ENCODE results near the gene GRM2.
A peak's percentile ranks its signal among the peaks of the same experiment; 100 is the strongest.

Gene GRM2

GRCh38 chr3:51680663-51681230 lies 26.1 kb upstream of the GRM2 start:
- DNase-seq = no peak

DNA sequence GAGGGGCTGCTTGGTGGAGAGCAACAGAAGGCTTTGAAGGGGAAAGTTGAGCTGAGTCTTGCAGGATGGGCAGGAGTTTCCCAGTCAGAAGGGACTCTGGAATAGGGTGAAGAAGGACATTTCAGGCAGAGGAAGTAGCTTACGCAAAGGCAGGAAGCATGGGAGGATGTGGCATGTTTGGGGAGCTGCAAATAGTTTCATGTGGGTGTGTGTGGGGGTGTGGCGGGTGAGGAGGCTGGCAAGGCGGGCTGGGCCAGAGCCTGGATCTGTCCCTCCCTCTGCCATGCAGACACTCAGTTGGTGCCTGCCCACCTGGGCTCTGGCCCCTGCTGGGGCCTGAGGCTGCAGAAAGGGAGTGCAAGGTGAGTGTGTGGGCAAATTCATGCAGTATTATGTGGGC lies 25.4 kb upstream of the GRM2 start:
- peak; percentile 17 for DNase-seq

DNA sequence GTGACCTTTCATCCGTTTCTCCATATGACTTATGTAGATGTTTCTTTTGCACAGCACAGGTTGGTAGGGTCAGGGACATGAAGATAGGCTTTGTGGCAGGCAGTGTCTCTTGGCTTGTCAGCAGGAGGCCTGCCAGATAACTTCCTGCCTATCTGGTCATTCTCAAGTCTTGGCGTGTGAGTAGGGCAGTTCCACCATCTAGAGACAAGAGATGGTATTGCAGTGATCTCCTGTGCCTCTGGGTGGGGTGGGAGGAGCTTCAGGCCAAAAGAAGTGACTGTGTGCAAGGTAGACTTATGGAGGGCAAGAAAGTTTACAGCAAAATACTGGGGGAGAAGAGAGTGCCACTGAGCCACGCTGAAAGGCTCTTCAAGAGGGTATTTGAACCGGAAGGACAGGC lies 24.8 kb upstream of the GRM2 start:
- DNase-seq = peak; percentile 86

DNA sequence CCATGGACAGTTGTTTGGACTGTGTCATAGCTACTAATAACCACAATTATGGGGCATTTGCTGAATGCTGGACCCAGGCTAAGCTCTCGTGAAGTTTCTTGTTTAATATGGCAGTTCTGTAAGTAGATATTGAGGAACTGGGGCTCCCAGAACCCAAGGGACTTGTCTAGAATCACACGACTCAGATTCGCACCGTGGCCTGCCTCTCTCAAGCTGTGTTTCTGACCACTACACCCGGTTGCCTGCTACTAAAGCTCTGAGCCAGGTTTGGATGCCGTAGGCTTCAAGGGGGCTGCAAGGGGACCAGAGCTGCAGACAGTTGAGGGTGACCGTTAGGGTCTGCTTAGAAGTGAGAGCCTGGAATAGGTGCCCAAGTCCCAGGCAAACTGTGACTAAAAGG lies 24.3 kb upstream of the GRM2 start:
- no peak for DNase-seq

DNA sequence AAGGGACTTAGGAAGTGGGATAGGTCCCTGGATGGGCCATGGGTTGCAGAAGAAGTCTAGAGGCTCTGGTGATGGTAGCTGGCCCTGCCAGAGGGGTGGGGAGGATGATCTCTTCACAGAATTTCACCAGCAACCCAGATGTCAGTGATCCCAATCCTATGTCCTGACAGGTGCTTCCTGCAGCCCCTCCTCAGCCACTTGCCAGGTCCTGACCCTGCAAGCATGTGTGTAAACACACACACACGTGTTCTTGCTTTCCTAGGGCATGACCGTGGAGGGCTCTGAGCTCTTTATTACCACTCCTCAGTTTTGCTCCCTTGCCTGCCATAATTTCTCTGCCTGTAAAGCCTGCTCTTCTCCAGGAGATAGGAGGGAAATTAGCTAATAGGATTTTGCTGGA lies 23.3 kb upstream of the GRM2 start:
- DNase-seq = no peak

DNA sequence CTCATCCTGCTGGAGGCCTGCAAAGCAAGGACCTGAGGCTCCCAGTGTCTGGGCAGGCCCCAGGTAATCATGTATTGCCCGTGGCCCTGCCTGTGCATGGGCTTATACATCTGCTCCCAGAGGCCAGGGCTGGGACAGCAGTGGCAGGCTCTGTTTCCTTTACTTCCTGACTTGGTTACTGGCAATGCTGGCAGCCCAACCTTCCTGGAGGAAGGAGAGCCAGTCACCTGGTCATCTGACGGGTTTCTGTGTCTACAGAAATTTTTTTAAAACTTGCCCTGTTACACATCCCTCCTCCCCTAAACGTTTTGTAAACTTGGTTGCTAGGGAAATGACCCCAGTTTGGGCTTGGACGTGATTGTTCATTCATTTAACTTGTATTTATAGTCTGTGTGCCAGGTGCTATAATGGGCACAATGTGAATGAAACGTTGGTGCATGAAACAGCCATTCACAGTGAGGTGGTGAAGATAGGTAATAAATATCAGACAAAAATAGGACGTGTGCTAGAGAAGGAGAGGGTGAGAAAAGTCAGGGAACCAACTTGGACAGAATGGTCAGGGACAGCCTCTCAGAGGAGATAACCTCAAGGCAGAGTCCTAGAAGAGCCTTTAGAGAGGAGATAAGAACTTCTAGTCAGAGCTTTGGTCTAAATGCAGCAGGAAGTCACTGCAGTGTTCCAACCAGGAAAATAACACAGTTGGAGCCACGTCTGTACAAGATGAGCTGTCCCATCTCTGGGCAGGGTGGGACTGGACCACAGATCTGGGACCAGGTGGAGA lies 21.7 kb upstream of the GRM2 start:
- DNase-seq = no peak

DNA sequence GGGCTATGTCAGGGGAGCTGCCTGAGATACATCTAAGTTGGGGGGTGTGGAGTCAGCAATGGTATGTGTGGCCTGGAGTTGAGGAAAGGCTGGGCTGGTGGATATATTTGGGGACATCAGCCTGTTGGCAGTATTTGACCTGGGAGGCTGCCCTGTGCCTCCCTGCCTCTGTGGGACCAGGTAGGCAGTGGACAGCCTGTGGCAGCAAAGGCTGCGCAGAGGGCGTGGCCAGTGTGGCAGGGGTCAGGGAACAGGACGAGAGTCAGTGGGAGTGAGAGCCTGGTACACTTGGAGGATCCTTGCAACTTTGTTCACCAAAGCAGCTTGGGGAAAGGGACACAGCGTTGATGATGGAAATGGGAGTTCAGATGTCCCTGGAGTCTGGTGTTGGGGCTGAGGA lies 20.8 kb upstream of the GRM2 start:
- DNase-seq = no peak

- no peak for DNase-seq
Measured at GRCh38 chr3:51686512-51687215, 20.2 kb upstream of the GRM2 start.

DNA sequence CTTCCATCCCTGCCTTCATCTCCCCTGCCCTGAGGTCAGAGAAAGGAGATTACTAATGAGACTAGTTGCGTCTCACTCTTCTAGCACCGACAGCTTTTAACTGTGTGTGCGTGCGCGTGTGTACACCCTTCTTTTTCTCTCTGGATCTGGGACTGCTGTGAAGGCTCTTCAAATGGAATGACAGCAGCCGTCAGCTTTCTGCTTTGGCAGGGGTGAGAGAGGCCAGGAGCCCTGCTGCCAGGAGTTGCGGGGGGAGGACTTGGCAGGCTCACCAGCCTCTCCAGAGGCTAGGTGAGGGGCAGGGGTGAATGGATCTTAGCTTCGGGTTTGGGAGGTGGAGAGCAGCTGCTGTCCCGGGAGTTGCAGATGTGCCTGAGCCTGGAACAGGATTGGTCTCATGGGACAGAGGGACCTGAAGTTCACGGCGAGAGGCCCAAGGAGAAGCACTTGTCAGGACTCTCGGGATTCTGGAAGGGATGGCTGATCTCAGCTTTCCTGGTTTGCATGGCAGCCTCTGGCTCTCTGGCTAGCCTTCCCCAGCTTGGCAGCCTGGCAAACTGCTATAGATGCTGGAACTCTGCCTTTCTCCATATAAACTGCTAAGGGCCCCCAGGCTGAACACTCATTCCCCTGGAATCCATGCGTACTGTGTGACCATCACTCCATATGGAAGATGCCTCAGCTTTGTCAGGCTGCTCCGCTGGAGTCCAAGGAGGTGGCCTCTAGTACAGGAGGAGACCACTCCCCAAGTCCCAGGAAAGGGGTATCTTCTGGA lies 19.2 kb upstream of the GRM2 start:
- DNase-seq = no peak

- no peak for DNase-seq
Measured at GRCh38 chr3:51688206-51688600, 18.7 kb upstream of the GRM2 start.

DNA sequence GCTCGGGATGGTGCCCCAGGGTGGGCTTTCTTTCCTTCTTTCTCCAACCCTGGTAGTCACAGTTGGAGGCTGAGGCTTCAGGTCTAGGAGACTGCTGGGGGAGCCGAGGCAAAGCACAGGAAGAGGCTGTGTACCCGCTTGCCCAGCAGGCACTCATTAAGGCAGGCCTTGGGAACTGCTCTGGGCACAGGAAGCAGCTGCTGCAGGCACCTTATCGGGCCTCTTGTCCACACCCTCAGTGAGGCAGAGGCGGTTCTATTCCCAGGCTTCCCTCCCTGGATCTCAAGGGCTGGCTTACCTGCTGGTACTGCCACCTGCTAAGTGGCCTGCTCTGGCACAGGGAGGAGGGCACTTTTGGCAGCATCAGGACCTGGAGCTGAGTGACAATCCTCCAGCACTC lies 15.8 kb upstream of the GRM2 start:
- DNase-seq = no peak

DNA sequence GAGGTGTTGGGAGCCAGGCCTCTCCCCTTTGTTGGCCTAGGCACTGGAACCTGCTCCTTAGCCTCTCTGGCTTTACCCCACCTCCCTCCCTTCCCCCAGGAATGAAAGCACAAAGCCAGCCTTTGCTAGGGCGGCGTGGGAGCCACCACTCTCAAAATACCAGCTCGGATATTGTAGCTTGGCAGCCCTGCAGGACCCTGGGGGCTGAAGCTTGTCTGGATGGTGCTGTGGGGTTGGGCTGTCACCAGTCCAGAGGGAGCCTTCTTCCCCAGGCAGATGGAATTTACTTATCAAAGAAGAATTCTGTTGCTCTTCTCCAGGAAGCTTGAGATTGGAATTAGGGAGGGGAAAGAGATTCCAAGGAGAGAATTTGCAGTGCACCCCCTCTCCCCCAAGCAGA lies 14.9 kb upstream of the GRM2 start:
- DNase-seq = no peak

GRCh38 chr3:51692980-51693395 lies 13.9 kb upstream of the GRM2 start:
- no peak for DNase-seq

- DNase-seq = no peak
Measured at GRCh38 chr3:51696954-51697353, 9.9 kb upstream of the GRM2 start.

GRCh38 chr3:51698209-51698608 lies 8.7 kb upstream of the GRM2 start:
- no peak for DNase-seq

DNA sequence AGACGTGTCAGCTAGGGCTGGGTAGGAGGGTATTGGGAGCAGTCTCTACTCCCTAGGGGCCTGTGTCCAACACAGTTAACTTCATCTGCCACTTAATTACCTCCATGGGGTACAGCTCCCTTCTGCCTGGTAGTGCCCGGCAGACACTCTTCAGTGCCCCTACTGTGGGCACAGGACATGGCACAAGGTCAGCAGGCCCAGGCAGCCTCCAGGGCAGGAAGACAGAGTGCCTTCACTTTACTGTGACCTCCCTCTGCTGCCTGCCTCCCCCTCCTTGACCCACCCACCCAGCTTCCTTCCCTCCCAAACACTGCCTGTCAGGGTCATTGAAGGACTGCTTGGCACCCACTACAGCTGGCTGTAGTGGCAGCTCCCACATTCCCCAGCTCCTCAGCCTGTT lies 6.5 kb upstream of the GRM2 start:
- no peak for DNase-seq

DNA sequence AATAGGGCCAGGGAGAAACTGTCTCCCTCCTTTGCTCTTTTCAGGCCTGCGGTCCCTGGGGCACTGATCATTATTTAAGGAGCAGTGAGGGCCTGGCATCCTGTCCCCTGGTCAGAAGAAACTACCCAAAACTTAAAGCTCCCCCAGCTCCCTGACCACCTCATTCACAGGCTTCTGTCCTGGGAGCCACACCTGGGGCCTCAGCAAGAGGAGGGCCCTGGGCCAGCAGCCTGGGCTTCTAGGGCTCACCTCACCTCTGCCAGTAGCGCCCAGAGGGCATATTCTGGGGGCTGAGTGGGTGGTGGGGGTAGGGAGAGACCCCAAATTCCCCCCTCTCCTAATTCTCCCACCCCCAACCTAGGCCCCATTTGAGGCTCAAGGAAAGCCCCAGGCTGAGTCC lies 4.7 kb upstream of the GRM2 start:
- DNase-seq = no peak

- no peak for DNase-seq
Measured at GRCh38 chr3:51703068-51703760, 3.7 kb upstream of the GRM2 start.

GRCh38 chr3:51703761-51704510 lies 2.9 kb upstream of the GRM2 start:
- DNase-seq = no peak

DNA sequence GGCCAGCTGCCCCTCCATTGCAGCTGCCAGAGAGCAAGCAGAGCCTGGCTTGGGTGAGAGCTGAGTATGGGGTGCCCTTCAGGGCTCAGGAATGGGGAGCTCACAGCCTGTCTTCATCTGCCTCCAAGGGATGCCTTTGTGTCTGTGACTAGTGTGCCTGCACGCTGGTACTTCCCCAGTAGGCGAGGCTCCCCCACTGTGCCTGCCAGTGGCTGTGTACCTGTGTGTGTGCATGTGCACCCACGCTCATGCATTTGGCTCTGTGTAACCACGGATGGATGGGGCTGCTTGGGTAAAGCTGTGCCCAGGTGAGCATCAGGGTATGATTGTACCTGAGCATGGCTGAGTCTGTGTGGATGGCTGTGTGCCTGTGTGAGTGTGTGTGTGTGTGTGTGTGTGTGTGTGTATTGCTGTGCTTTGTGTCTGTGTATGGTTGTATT lies 2.3 kb upstream of the GRM2 start:
- no peak for DNase-seq

DNA sequence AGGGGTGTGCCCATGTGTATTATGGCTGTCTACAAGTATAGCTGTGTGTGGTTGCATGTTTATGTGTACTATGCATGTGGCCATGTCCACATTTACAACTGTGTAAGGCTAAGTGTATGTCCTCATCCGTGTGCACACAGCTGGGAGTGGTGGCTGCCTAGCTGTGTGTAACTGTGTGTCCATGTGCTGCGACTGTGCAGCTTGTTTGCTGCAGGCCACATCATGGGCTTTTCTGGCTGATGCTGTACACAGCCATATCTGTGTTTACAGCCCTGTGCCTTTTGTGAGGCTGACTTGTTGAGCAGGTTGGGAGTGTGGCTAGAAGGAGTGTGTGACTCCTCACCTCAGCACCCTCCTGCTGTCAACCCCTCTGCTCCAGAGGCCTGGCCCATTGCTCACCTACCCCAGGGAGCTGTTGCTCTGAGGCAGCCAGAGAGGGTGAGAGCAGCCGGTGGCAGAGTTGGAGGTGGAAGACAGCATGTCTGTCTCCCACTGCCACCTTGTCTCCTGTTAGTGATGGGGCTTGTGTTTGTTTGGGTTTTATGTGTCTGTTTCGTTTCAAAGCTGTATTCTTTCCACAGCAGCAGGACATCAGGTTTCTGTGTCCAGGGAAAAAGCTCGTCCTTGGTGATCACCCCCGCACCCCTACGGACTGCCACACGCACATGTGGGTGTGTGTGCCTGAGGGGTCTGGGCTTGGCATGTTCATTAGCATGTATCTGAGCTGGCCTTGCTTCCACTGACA lies 1.4 kb upstream of the GRM2 start:
- DNase-seq = no peak

Data from RPMI8226 (cell line).